Fibroblast of lung (primary cell): ENCODE data around the gene RIN1. TPM values are rescaled to one million over a fixed set of nuclear protein-coding genes. Genes with fewer than 3 reads are reported as not detected.

Experiments used
- DNase-seq, 2 donors: peaks; one replicate each; pipeline versions ENCODE4 v3.0.0 to v3.0.0-alpha.2; 2010; ENCODE audit warnings: low read depth in 2 of 2
- H2AFZ ChIP-seq: 2 replicates; pipeline ENCODE4 v1.5.1; 2012; ENCODE audit warnings: low read length, control low read depth, inconsistent platforms
- H3K27ac ChIP-seq: 2 replicates; pipeline ENCODE4 v1.5.1; 2011; ENCODE audit warnings: low read length, control low read depth; ENCODE audit not compliant: insufficient read depth
- H3K27me3 ChIP-seq: 2 replicates; pipeline ENCODE4 v1.5.1; 2011; ENCODE audit warnings: mild to moderate bottlenecking, low read length; ENCODE audit not compliant: control insufficient read depth, insufficient read depth
- H3K36me3 ChIP-seq: 2 replicates; pipeline ENCODE4 v1.5.1; 2011; ENCODE audit warnings: low read length; ENCODE audit not compliant: control insufficient read depth, insufficient read depth
- H3K4me1 ChIP-seq: 2 replicates; pipeline ENCODE4 v1.5.1; 2011; ENCODE audit warnings: low read length; ENCODE audit not compliant: control insufficient read depth, insufficient read depth; ENCODE audit errors: extremely low read depth
- H3K4me2 ChIP-seq: 2 replicates; pipeline ENCODE4 v1.5.1; 2011; ENCODE audit warnings: low read length, control low read depth; ENCODE audit not compliant: insufficient read depth; ENCODE audit errors: extremely low read depth
- H3K4me3 ChIP-seq, 4 experiments: fragments of 200-600 bp in 1 of 4; sonication (generic) in 1 of 4; replicated peaks in 1 of 4; 2 replicates each; pipeline ENCODE4 v1.5.1; 2011 to 2016; ENCODE audit warnings: low read length in 4 of 4, low read depth in 3 of 4, mild to moderate bottlenecking in 3 of 4, control low read depth in 2 of 4, inconsistent platforms in 1 of 4, mixed read lengths in 1 of 4; ENCODE audit not compliant: insufficient read depth in 1 of 4; ENCODE audit errors: control extremely low read depth in 1 of 4
- H3K79me2 ChIP-seq: 2 replicates; pipeline ENCODE4 v1.5.1; 2012; ENCODE audit warnings: mild to moderate bottlenecking, low read length, inconsistent platforms; ENCODE audit not compliant: control insufficient read depth, insufficient read depth
- H3K9ac ChIP-seq: 2 replicates; pipeline ENCODE4 v1.5.1; 2011; ENCODE audit warnings: mild to moderate bottlenecking, low read length, control low read depth; ENCODE audit not compliant: insufficient read depth
- H3K9me3 ChIP-seq: 2 replicates; pipeline ENCODE4 v1.5.1; 2012; ENCODE audit warnings: low read depth, low read length; ENCODE audit not compliant: control insufficient read depth, insufficient read depth
- H4K20me1 ChIP-seq: 2 replicates; pipeline ENCODE4 v1.5.1; 2011; ENCODE audit warnings: low read length; ENCODE audit not compliant: control insufficient read depth, insufficient read depth; ENCODE audit errors: extremely low read depth
- CTCF ChIP-seq, 2 donors: IDR thresholded peaks in 1 of 2; conservative IDR thresholded peaks in 1 of 2; 1 replicate in 1 of 2; 2 replicates in 1 of 2; pipeline ENCODE4 v1.5.1; 2011 to 2012; ENCODE audit warnings: low read length in 2 of 2, control low read depth in 1 of 2, inconsistent platforms in 1 of 2, low read depth in 1 of 2, mild to moderate bottlenecking in 1 of 2
- EZH2 ChIP-seq: IDR thresholded peaks from 2 replicates; pipeline ENCODE4 v1.5.1; 2012; ENCODE audit warnings: low read length, control low read depth, mild to moderate bottlenecking; ENCODE audit errors: missing control alignments
- polyA plus RNA-seq, 2 donors: library from polyadenylated mRNA; depleted of rRNA in 1 of 2; stranded (reverse) in 1 of 2; unstranded in 1 of 2; fragments of >200 nt; gene quantifications; 2 replicates each; pipeline ENCODE4 v1.2.1, GENCODE V29; 2011 to 2012; ENCODE audit warnings: missing spikeins in 1 of 2
- total RNA-seq: library from RNA; depleted of rRNA; stranded (reverse); fragments of >200 nt; gene quantifications from 2 replicates; pipeline ENCODE4 v1.2.1, GENCODE V29; 2014

RIN1 gene
- total and polyA plus RNA-seq, 2 donors (not counting 1 experiment from before 2014, with no cell fraction given): 6.3 to 22.1 TPM

- H4K20me1 ChIP-seq: no peaks in the 10 kb centered on the region
- H3K4me1 ChIP-seq: peaks cover 19% of the 10 kb centered on the region
- peak overlapping the region; percentile 97 for H3K27ac ChIP-seq
- H3K4me3 ChIP-seq: peak overlapping the region; percentile 66 to 90 (median 82)
- TF ChIP-seq EZH2: no peak
- TF ChIP-seq CTCF (conservative IDR thresholded peaks at IDR 0.05 in 1 of 2, IDR thresholded peaks at IDR 0.05 in 1 of 2; ENCODE audit: low read depth in 1 of 2, low read length in 2 of 2): no peak
- peaks cover 7% of the 10 kb centered on the region for H3K36me3 ChIP-seq
- H3K27me3 ChIP-seq: no peaks in the 10 kb centered on the region
- DNase-seq: no peak
- H3K79me2 ChIP-seq: peaks cover 33% of the 10 kb centered on the region
- no peaks in the 10 kb centered on the region for H3K9me3 ChIP-seq
- peak overlapping the region; percentile 85 for H3K9ac ChIP-seq
- H2AFZ ChIP-seq: no peak overlapping the region
- peak overlapping the region; percentile 99 for H3K4me2 ChIP-seq
Measured at GRCh38 chr11:66314561-66315497, 21.4 kb downstream of the RIN1 start.

GRCh38 chr11:66314186-66314501 lies 22.1 kb downstream of the RIN1 start:
- Histone ChIP-seq H3K4me1 (peaks cover 19% of the 10 kb centered on the region), H3K4me3 (peak overlapping the region; percentile 66 to 90 (median 82)), H3K27ac (peak overlapping the region; percentile 97), H3K4me2 (peak overlapping the region; percentile 99), H3K9me3 (no peaks in the 10 kb centered on the region), H4K20me1 (no peaks in the 10 kb centered on the region), H3K79me2 (peaks cover 33% of the 10 kb centered on the region), H3K36me3 (peaks cover 7% of the 10 kb centered on the region), H2AFZ (no peak overlapping the region), H3K9ac (peak overlapping the region; percentile 85), H3K27me3 (no peaks in the 10 kb centered on the region)
- DNase-seq: no peak
- TF ChIP-seq CTCF (conservative IDR thresholded peaks at IDR 0.05 in 1 of 2, IDR thresholded peaks at IDR 0.05 in 1 of 2; ENCODE audit: low read depth in 1 of 2, low read length in 2 of 2) (no peak), EZH2 (no peak)

- H3K4me2 ChIP-seq: peak overlapping the region; percentile 99
- peak; percentile 13 to 42 for DNase-seq
- no peak overlapping the region for H2AFZ ChIP-seq
- H3K9ac ChIP-seq: peak overlapping the region; percentile 85
- peaks cover 7% of the 10 kb centered on the region for H3K36me3 ChIP-seq
- H3K27ac ChIP-seq: peak overlapping the region; percentile 97
- H3K4me1 ChIP-seq: peaks cover 13% of the 10 kb centered on the region
- H4K20me1 ChIP-seq: no peaks in the 10 kb centered on the region
- no peaks in the 10 kb centered on the region for H3K9me3 ChIP-seq
- TF ChIP-seq EZH2 (no peak), CTCF (conservative IDR thresholded peaks at IDR 0.05 in 1 of 2, IDR thresholded peaks at IDR 0.05 in 1 of 2; ENCODE audit: low read depth in 1 of 2, low read length in 2 of 2) (peak; percentile 36 to 39)
- peaks cover 33% of the 10 kb centered on the region for H3K79me2 ChIP-seq
- peak overlapping the region; percentile 66 to 90 (median 82) for H3K4me3 ChIP-seq
- H3K27me3 ChIP-seq: no peaks in the 10 kb centered on the region
Measured at GRCh38 chr11:66313321-66314185, 22.7 kb downstream of the RIN1 start.
